Prostate gland (tissue), 2 donors: ENCODE data around the gene PKNOX2.

Source experiments
- POLR2A ChIP-seq: fragments of 450-650 bp; IDR thresholded peaks from one replicate; pipeline ENCODE4 v1.6.1; 2016; ENCODE audit warnings: antibody characterized with exemption, mild to moderate bottlenecking
- POLR2AphosphoS5 ChIP-seq: sonication (generic); formaldehyde crosslinking; IDR thresholded peaks from one replicate; pipeline ENCODE4 v1.6.1; 2017; ENCODE audit warnings: antibody characterized with exemption
- TF ChIP-seq, protein P1 (sequence below), 4 experiments: fragments of 200-600 bp in 2 of 4; fragments of 450-650 bp in 2 of 4; sonication (generic) in 2 of 4; IDR thresholded peaks; 1 replicate in 3 of 4; 2 replicates in 1 of 4; pipeline ENCODE4 v1.5.1; 2016 to 2019; ENCODE audit warnings: antibody characterized with exemption in 4 of 4, mild to moderate bottlenecking in 2 of 4, moderate library complexity in 2 of 4

DNA sequence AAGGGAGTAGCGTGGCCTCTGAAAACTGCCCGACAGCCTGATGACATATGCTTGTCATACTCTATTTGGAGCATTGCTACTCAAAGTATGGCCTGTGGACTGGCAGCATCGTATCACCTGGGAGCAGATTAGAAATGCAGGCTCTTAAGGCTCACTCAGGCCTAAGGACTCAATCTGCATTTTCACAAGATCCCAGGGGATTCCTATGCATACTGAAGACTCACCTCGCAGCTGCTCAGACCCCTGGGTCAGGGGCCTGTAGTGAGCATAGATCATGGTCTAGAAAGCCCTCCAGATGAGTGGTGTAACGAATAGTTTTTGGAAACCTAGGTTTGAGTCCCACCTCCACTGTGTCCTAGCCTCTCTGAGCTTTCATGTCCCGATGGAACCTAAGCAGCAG, 205.3 kb downstream of the PKNOX2 start:
- TF ChIP-seq POLR2A: no peak
- TF ChIP-seq, protein P1, sequence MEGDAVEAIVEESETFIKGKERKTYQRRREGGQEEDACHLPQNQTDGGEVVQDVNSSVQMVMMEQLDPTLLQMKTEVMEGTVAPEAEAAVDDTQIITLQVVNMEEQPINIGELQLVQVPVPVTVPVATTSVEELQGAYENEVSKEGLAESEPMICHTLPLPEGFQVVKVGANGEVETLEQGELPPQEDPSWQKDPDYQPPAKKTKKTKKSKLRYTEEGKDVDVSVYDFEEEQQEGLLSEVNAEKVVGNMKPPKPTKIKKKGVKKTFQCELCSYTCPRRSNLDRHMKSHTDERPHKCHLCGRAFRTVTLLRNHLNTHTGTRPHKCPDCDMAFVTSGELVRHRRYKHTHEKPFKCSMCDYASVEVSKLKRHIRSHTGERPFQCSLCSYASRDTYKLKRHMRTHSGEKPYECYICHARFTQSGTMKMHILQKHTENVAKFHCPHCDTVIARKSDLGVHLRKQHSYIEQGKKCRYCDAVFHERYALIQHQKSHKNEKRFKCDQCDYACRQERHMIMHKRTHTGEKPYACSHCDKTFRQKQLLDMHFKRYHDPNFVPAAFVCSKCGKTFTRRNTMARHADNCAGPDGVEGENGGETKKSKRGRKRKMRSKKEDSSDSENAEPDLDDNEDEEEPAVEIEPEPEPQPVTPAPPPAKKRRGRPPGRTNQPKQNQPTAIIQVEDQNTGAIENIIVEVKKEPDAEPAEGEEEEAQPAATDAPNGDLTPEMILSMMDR (IDR thresholded peaks at IDR 0.05): no peak
- no peak for TF ChIP-seq POLR2AphosphoS5
